ENCODE measurements around the gene DYNLT1. TPM values are rescaled to one million over a fixed set of nuclear protein-coding genes. Genes with fewer than 3 reads are reported as not detected.
"Not testable (repeated sequence)": the region's sequence is repeated elsewhere in the genome, so short reads cannot be mapped to it uniquely, and the experiment has no call there.

The DYNLT1 gene
- total RNA-seq, result 143 TPM

DNA sequence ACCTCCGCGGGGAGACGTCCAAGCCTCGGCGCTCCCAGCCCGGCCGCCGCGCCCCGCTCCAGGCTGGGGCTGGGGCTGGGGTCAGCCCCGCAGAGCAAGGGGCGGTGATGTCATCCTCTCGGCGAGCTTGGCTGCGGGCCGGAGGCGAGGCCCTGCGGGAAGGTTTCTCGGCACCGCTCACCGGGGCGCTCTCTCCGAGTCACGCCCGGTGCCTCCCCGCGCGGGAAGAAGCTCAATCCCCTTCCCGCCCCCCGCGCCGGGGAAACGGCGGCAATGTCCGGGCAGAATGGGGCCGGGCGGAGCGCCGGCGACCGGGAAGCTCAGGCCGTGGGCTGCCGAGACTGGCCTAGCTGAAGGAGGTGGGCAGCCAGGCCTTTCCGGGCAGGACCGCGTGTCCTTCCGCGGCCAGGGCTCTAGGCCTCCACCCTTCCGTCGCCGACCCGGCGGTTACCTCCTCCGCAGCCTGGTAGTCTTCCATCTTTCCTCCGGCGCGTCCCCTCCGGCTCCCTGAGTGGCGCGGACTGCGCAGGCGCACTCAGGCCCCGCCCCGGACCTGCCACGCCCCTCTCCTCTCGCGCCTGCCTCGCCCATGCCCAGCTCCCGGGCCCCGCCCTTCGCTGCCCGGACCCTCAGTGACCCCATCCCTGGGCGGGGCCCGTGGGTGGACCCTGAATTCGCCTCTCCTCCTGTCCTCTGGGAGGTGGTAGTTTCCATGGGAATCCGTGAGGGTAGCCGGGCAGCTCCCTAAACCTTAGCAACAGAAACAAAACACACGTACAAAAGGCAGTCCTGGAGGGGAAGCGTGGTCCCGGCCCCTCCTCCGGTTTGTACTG is at the start of gene DYNLT1:
Gene DYNLT1, minus strand, starts transcription at position 513 of the 833 bp plus-strand sequence. Its CDS starts 35 bp downstream, at position 478.
- peak; percentile 92 for ATAC-seq

DNA sequence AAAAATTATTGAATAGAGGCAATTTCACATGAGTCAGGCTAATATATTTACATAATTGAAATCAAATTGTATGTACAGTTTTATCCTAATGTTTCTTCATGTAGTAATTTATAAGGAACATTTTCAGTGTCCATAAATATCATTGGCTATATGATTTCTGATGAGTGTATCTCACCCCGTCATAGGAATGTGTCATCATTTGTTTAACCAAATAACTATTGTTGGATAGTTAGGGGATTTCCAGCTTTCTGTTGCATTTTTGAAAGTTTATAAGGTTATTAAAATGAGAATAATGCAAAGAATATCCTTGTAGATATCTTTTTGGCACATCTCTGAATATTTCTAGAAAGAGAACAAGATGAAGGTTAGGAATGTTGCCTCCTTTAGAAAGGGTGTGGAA is 44.3 kb upstream of the DYNLT1 start:
- no peak for ATAC-seq

DNA sequence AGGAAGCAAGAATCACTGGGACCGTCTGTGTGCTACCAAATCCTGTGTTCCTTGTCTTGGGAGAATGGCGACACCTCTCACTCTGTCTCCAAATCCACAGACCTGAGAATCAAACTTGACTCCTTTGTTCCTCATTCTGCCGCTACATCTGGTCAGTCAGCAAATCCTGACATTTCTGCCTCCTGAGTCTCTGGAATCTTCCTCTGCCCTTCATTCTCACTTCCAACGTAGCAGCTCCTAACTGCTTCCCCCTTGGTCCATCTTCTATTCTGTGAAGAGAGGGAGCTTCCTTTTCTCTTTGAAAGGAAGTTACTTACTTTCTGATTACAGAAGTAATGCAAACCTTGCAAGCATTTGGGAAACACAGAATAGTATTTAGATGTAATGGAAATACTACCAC is 43.0 kb upstream of the DYNLT1 start:
- ATAC-seq, result no peak

- ATAC-seq, result peak; percentile 28
Measured at GRCh38 chr6:158686791-158687381, 42.3 kb upstream of the DYNLT1 start.

DNA sequence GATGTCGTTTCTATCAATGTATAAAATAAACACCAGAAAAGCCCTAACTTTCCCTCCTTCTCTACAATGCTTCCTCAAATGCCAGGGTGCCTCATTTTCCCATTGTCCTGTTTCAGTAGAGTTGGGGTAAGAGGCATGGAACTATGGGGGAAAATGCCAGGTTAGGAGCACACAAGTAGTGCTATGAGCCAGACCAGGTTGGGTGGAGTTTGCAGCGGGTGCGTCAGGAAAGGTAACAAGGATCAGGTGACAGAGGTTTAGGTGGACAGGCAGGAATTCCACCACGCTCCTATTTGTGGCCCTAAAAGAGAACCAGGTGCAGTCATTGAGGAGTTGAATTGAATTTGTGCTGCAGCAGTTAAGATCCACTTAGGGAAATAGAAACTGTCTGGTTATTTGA is 41.8 kb upstream of the DYNLT1 start:
- peak; percentile 76 for ATAC-seq

DNA sequence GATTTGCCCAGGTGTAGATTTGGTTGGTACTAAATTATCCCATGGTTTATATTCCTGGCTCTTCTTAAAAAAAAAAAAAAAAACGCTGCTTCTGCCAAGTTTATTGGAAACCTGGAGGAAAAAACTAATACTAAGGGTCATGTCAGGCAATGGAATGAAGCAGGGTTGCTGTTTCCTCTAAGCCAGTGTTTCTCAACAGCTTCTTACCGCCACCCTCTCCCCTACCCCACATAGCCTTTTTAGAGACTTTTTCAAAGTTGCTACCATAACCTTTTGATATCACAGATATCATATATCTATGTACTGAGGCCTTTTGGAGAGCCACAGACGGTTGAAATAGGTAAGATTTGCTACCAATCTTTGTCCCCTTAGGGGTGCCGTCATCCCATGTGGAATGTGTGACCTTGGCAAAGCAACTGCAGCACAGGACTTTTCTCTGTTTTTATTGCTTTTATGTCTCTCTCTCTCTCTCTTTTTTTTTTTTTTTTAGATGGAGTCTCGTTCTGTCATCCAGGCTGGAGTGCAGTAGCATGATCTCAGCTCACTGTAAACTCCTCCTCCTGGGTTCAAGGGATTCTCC is 40.3 kb upstream of the DYNLT1 start:
- ATAC-seq, result no peak

DNA sequence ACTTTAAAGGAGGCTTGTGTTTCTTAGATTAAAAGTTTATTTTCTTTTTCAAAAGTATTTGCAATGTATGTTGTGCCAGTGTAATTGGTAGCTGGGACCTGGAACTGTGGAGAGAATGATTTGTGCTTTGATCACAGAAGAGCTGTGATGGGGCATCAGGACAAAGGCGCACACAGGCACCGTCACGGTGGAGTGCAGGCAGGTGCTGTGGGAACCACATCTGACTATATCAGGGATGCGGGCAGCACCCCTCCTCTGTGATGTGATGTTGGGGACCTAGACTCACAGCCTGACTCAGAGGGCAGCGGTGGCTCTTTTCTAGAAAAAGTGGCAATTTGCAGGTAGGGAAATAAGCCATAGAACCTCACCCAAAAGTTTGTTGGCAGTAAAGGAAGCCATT is 39.8 kb upstream of the DYNLT1 start:
- ATAC-seq, result no peak

- ATAC-seq, result no peak
Measured at GRCh38 chr6:158680481-158680880, 35.9 kb upstream of the DYNLT1 start.

DNA sequence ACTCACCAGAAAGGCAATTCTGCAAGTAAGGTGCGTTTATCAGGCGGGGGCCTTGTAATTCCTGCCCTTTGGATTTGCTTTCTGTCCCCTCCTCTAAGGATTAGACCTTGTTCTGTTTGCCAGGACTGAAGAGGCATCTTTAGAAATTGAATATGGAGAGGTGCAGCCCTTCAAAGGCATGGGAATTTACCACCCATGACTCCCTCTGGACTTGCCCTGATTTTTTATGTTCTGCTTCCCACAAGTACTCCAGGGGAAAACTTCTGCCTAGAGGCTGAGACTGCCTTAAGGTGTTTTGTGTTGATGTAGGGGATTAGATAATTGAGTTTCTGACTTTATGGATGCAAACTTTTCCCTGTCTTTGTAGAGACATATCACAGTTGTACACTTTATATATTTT is 35.5 kb upstream of the DYNLT1 start:
- no peak for ATAC-seq

DNA sequence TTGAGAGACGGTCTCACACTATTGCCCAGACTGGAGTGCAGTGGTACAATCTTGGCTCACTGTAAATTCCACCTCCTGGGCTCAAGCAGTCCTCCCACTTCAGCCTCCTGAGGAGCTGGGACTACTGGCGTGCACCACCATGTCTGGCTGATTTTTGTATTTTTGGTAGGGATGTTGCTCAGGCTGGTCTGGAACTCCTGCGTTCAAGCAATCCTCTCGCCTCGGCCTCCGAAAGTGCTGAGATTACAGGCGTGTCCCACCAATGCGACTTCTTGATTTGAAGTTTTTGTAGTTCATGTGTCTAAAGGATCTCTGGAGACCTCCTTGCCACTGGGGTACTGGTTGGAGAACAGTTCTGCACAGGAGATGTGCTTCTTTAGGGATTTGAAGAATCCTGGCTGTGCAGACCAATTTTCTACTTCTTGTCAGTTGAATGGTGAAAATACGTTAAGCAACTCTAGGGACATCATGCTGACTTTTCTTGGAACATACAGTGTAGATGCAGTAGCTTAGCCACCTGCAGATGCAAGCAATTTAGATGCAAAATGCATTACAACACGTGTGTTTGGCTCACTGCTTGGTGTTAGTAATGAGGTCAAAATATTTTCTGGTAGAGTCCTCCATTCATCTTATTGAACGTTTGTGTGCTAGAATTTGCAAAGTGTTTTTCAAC is 33.5 kb upstream of the DYNLT1 start:
- ATAC-seq, result no peak

DNA sequence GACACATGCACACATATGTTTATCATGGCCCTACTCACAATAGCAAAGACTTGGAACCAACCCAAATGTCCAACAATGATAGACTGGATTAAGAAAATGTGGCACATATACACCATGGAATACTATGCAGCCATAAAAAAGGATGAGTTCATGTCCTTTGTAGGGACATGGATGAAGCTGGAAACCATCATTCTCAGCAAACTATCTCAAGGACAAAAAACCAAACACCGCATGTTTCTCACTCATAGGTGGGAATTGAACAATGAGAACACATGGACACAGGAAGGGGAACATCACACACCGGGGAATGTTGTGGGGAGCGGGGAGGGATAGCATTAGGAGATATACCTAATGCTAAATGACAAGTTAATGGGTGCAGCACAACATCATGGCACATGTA is 32.6 kb upstream of the DYNLT1 start:
- ATAC-seq, result not testable (repeated sequence)

GRCh38 chr6:158674342-158675131 is 30.0 kb upstream of the DYNLT1 start:
- no peak for ATAC-seq

DNA sequence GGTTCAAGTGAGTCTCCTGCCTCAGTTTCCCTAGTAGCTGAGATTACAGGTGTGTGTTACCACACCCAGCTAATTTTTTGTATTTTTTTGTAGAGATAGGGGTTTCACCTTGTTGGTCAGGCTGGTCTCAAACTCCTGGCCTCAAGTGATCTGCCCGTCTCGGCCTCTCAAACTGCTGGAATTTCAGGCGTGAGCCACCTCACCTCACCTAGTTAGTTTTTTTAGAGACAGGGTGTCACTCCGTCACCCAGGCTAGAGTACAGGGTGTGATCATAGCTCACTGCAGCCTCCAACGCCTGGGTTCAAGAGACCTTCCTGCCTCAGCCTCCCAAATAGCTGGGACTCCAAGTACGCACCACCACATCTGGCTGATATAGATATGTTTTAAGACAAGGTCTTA is 28.2 kb upstream of the DYNLT1 start:
- ATAC-seq, result no peak

DNA sequence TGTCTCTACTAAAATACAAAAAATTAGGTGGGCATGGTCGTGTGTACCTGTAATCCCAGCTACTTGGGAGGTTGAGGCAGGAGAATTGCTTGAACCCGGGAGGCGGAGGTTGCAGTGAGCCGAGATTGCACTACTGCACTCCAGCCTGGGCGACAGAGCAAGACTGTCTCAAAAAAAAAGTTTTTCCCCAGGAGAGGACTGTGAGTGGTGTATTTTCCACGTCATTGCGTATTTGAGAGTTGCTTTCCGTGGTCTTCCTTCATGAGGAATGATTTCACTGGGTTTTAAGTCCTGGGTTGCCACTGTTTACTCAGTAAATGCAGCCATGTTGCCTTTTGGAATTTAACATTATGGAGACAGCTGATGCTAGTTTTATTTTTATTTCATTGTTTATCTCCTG is 27.6 kb upstream of the DYNLT1 start:
- ATAC-seq, result not testable (repeated sequence)

DNA sequence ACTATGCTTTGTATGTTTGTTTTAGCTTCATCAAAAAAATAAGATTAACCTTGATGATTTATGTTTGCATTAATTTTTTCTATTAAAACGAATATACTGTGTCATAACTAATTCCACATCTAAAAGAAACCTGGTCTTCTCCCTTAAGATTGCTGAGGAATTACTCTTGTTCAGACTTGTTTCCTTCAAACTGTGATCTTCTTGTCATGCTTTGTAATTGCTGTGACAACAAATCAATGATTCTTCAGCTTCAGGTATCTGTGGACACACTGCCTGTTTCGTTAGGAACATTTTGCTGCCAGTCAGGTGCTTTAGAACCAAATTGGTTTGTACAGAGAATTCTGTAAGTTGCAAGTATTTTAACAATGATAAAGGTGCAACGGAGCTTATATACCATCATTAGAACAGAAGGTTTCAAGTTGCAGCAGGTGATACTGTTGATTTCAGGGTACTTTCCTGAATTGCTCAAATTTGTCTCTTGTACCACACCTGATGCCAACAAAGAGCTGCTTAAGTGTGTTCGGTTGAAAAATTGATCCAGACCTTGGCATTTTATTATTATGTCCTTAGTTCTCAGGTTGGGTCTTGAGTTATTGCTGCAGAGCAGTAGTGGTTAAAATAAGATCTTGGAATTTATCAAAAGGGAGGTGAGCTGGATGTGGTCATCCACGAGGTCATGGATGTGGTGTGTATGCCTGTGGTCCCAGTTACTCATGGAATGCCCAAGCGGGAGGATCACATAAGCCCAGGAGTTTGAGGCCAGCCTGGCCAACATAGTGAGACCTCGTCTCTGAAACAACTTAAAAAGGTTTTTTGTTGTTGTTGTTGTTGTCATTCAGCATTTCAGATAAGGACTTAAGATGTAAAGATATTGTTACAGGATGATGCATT is 24.8 kb upstream of the DYNLT1 start:
- ATAC-seq, result peak; percentile 33

GRCh38 chr6:158668707-158669103 is 24.2 kb upstream of the DYNLT1 start:
- no peak for ATAC-seq

GRCh38 chr6:158667360-158667981 is 22.9 kb upstream of the DYNLT1 start:
- ATAC-seq, result no peak

GRCh38 chr6:158666628-158667359 is 22.3 kb upstream of the DYNLT1 start:
- peak; percentile 51 for ATAC-seq

DNA sequence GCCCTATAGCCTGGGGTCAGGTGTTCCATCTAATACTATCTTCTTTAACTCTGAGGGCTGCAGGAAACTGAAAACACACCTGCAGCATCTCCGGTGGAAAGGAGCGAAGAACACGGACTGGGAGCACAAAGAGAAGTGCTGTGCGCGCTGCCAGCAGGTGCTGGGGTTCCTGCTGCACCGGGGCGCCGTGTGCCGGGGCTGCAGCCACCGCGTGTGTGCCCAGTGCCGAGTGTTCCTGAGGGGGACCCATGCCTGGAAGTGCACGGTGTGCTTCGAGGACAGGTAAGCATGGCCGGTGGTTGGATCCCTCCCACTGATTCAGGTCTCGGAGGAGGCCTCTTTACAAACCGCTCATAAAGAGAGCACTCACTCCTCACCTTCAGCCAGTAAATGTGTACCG is 20.8 kb upstream of the DYNLT1 start:
- ATAC-seq, result no peak

DNA sequence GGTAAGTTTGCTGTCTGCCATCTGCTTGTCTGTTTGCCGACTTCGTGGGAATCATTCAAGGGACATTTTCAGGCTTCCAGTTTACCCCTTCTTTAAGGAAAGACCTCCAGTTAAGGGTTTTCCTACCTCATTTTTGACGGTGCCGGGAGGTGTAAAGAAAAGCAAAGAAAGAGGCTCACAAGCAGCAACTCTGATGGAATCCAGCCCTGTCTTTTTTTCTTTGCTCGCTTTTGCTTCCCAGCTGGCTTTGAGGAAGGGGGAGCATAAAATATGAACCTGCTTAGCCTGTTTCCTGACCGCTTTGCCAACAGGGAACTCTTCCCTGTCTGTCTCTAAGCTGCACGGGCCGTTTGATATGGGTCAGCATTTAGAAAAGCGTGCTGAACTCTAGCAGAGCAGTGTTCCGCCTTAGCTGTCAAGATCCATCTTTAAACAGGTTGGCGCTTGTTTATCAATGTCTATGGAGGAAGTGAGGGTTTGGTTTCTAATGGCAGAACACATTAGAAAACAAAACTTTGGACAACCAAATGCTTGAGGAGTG is 19.2 kb upstream of the DYNLT1 start:
- ATAC-seq, result peak; percentile 89

Measured in esophagus mucosa (tissue), 1 donor.